ENCODE data around the gene HOXA5. TPM values are rescaled to one million over a fixed set of nuclear protein-coding genes. Genes with fewer than 3 reads are reported as not detected.

Gene HOXA5
- total RNA-seq, 4 donors from 2014 or later = 7.8 to 24.8 (median 14.7) TPM

- Histone ChIP-seq H3K27ac (replicated peaks in 1 of 4) (peak overlapping the region in 2 of 4 donors; percentile 7 to 26), H3K9me3 (no peaks in the 10 kb centered on the region), H3K36me3 (no peaks in the 10 kb centered on the region), H3K4me1 (peaks cover 35 to 52% (median 49%) of the 10 kb centered on the region in 4 donors), H3K27me3 (peaks cover 24 to 89% (median 39%) of the 10 kb centered on the region in 4 donors), H3K4me3 (no peak overlapping the region)
- WGBS = 68% methylated on average over 23 of the region's 30 CpGs
- TF ChIP-seq POLR2AphosphoS5 (IDR thresholded peaks at IDR 0.05) = no peak
- TF ChIP-seq CTCF (IDR thresholded peaks at IDR 0.05) = no peak
- no peak for TF ChIP-seq EP300 (IDR thresholded peaks at IDR 0.05)
- no peak for TF ChIP-seq POLR2A (IDR thresholded peaks at IDR 0.05; ENCODE audit: low read depth)
- DNase-seq (ENCODE audit: extremely low spot score) = no peak
- intact Hi-C loops (cut with DNase I) = loop anchor here (10.0 kb wide), 2 partner anchors 124 to 944 kb away; partner anchors contain the start of genes CBX3 and HNRNPA2B1
These were observed 5.5 kb upstream of the HOXA5 start for GRCh38 chr7:27148756-27149641.

GRCh38 chr7:27148031-27148755 lies 4.7 kb upstream of the HOXA5 start:
- peaks cover 17 to 82% (median 31%) of the 10 kb centered on the region in 4 donors for H3K27me3 ChIP-seq
- TF ChIP-seq EP300 (IDR thresholded peaks at IDR 0.05) = no peak
- TF ChIP-seq CTCF (IDR thresholded peaks at IDR 0.05) = no peak
- TF ChIP-seq POLR2AphosphoS5 (IDR thresholded peaks at IDR 0.05) = no peak
- no peak for TF ChIP-seq POLR2A (IDR thresholded peaks at IDR 0.05; ENCODE audit: low read depth)
- H3K4me3 ChIP-seq = peak overlapping the region; percentile 37 to 53 (median 42)
- intact Hi-C loops (cut with DNase I) = loop anchor here (10.0 kb wide), 2 partner anchors 123 to 943 kb away; partner anchors contain the start of genes CBX3 and HNRNPA2B1
- DNase-seq (ENCODE audit: extremely low spot score) = no peak
- H3K9me3 ChIP-seq = no peaks in the 10 kb centered on the region
- peak overlapping the region in 2 of 4 donors; percentile 30 to 43 for H3K27ac ChIP-seq (replicated peaks in 1 of 4)
- H3K36me3 ChIP-seq = no peaks in the 10 kb centered on the region
- peaks cover 37 to 59% (median 52%) of the 10 kb centered on the region in 4 donors for H3K4me1 ChIP-seq
- WGBS = 72% methylated on average over 22 of the region's 28 CpGs

- H3K36me3 ChIP-seq = no peaks in the 10 kb centered on the region
- 48% methylated on average over 43 of the region's 63 CpGs for WGBS
- no peak for TF ChIP-seq CTCF (IDR thresholded peaks at IDR 0.05)
- DNase-seq (ENCODE audit: extremely low spot score) = no peak
- peak within 1 kb of the TSS; percentile 37 to 53 (median 42) for H3K4me3 ChIP-seq
- no peaks in the 10 kb centered on the region for H3K9me3 ChIP-seq
- peaks cover 11 to 74% (median 24%) of the 10 kb centered on the region in 4 donors for H3K27me3 ChIP-seq
- peaks cover 40 to 53% (median 47%) of the 10 kb centered on the region in 4 donors for H3K4me1 ChIP-seq
- H3K27ac ChIP-seq (replicated peaks in 1 of 4) = peak within 1 kb of the TSS in 2 of 4 donors; percentile 30 to 43
- intact Hi-C loops (cut with DNase I) = loop anchor here (10.0 kb wide), 2 partner anchors 123 to 943 kb away; partner anchors contain the start of genes CBX3 and HNRNPA2B1
These were observed 3.9 kb upstream of the HOXA5 start, which contains the start of gene HOXA6 for GRCh38 chr7:27147199-27148030. Gene HOXA6, minus strand, starts transcription at chr7:27147774. Its CDS starts 25 bp downstream, at chr7:27147749.

GRCh38 chr7:27146491-27147198 lies 3.2 kb upstream of the HOXA5 start:
- Histone ChIP-seq H3K27ac (replicated peaks in 1 of 4) (no peak overlapping the region), H3K27me3 (peaks cover 6 to 66% (median 17%) of the 10 kb centered on the region in 4 donors), H3K36me3 (no peaks in the 10 kb centered on the region), H3K9me3 (no peaks in the 10 kb centered on the region), H3K4me3 (no peak overlapping the region), H3K4me1 (peaks cover 35 to 45% (median 39%) of the 10 kb centered on the region in 4 donors)
- 81% methylated on average over 5 of the region's 5 CpGs for WGBS
- no peak for DNase-seq (ENCODE audit: extremely low spot score)
- intact Hi-C loops (cut with DNase I) = loop anchor here (10.0 kb wide), 2 partner anchors 122 to 942 kb away; partner anchors contain the start of genes CBX3 and HNRNPA2B1
- TF ChIP-seq POLR2A (IDR thresholded peaks at IDR 0.05; ENCODE audit: low read depth) (no peak), EP300 (IDR thresholded peaks at IDR 0.05) (no peak), POLR2AphosphoS5 (IDR thresholded peaks at IDR 0.05) (no peak), CTCF (IDR thresholded peaks at IDR 0.05) (no peak)

Data from esophagus muscularis mucosa (tissue), 4 donors.